Superior temporal gyrus (tissue), 1 donor: Measurements from ENCODE around the gene WTAP.
"Not testable (repeated sequence)": the region's sequence is repeated elsewhere in the genome, so short reads cannot be mapped to it uniquely, and the experiment has no call there.

Experiments
- DNase-seq: peaks from one replicate; pipeline ENCODE4 v3.0.0-alpha.2; 2016; ENCODE audit errors: extremely low spot score

Gene WTAP

GRCh38 chr6:159726918-159727716 is at the start of gene WTAP:
Gene WTAP (plus strand): TSS chr6:159727506. CDS start chr6:159736266, 8,760 bp downstream.
- DNase-seq = peak; percentile 92

- DNase-seq = no peak
Observed at GRCh38 chr6:159677506-159678165, 49.7 kb upstream of the WTAP start.

DNA sequence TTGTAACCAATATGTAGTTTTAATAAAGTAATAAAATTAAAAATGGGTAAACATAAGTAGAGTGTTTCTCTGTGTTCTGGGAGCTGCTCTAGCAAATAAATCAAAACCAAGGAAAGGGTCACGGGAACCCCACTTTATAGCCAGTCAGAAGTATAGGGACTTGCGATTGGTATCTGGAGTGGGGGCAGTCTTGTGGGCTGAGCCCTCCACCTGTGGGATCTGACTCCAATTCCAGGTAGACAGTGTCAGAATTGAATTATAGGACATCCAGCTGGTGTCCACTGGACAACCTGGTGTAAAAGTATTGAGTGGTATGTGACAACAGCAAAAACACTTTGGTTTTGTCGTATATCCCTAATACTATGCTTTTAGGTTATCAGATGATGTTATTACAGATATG is 48.7 kb upstream of the WTAP start:
- no peak for DNase-seq

GRCh38 chr6:159679091-159680077 is 47.9 kb upstream of the WTAP start:
- DNase-seq = no peak

GRCh38 chr6:159680104-159680503 is 47.2 kb upstream of the WTAP start:
- DNase-seq = no peak

GRCh38 chr6:159681191-159681880 is 46.0 kb upstream of the WTAP start:
- no peak for DNase-seq

GRCh38 chr6:159682295-159682694 is 45.0 kb upstream of the WTAP start:
- DNase-seq = no peak

GRCh38 chr6:159682810-159683209 is 44.5 kb upstream of the WTAP start:
- DNase-seq = no peak

DNA sequence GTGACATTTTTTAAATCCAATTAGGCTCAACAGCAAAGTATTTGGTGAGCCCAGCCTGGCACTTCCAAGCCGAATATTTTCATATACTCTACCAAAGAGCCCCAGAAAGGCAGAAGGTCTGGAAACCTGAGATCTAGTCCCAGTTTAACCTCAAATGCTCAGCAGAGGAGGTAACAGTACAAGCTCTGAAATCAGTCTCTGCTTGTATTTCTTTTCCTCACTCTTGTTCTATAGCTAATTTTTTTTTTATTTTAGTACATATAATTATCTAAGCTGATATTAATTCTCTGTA is 43.3 kb upstream of the WTAP start:
- no peak for DNase-seq

DNA sequence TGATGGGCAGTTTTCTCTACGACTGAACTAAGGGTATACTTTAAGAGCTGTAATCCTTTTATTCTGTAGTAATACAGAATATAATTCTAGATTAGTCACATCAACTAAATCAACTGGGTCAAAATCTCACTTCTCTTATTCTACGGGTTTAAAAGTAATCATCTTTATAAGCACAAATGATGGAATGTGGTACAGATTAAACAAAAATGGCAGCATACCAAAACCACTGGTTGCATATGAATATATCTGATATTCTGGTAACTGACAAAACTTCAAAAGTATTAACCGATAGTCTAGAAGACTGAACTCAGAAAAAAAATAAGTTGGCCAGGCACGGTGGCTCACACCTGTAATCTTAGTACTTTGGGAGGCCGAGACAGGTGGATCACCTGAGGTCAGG is 41.3 kb upstream of the WTAP start:
- DNase-seq = no peak

GRCh38 chr6:159686703-159687102 is 40.6 kb upstream of the WTAP start:
- DNase-seq = no peak

DNA sequence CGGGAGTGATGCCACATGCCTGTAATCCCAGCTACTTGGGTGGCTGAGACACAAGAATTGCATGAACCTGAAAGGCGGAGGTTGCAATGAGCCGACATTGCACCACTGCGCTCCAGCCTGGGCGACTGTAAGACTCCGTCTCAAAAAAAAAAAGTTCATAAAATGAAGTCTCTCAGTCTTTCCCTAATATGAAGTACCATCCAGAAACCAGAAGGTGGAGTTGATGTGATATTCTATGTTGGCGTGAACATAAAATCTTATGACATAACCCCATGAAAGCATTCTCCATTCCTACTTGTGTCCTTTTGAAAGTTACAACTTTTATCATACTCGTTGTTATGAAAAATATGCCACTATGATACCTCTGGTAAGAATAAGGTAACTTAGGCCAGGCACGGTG is 40.0 kb upstream of the WTAP start:
- DNase-seq = no peak

DNA sequence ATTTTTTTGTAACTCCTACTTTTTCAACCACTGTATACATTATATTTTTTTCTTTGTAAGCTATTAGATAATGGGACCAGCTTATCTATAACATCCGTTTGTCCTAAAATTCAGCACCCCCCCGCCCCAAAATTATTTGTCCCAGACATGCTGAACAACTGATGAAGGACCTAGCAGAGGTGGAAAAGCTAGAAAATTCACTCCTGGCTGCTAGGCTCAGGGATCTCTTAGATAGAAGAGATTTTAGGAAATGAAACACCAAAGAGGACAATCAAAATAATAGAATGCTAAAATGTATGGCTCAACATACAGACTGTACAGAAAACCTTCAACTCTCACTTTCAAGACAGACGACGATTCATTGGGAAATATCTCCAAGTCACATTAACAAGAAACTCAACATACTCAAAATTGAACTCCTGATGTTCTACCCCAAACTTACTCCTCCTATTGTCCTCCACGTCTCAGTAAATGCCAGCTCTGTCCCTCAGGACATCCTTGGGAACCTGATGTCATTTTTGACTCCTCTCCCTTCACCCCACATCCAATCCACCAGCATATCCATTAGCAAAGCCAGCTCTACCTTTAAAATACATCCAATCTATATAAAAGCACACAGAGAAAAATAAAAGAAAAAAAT is 38.9 kb upstream of the WTAP start:
- no peak for DNase-seq

DNA sequence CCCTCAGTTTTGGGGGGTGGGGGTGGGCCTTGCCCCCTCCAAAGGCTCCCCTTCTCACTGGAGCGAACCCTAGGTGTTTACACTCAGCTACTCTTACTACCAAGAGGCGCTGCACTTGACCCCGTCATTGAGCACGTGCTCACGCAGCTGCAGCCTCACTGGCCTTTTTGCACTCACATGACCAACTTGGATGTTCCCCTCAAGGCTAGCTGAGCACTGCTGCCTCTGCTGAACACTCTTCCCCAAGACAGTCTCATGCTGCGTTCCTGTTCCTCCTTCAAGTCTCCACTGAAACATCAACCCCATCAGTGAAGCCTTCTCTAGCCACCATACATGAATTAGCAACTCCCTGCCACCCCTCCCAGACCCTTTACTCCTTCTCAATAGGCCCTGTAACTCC is 38.3 kb upstream of the WTAP start:
- DNase-seq = no peak

DNA sequence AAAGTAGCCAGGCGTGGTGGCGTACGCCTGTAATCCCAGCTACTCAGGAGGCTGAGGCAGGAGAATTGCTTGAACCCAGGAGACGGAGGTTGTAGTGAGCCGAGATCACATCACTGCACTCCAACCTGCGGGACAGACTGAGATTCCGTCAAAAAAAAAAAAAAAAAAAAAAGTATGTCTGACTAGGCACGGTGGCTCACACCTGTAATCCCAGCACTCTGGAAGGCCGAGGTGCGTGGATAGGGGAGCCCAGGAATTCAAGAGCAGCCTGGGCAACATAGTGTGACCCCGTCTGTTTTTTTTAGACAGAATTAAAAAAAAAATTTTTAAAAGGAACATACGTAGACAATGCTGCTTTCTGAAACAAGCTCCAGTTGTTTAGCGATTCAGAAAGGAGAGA is 37.2 kb upstream of the WTAP start:
- not testable (repeated sequence) for DNase-seq

- peak; percentile 89 for DNase-seq
Observed at GRCh38 chr6:159691133-159691962, 36.0 kb upstream of the WTAP start.

- DNase-seq = no peak
Observed at GRCh38 chr6:159691963-159692287, 35.4 kb upstream of the WTAP start.

DNA sequence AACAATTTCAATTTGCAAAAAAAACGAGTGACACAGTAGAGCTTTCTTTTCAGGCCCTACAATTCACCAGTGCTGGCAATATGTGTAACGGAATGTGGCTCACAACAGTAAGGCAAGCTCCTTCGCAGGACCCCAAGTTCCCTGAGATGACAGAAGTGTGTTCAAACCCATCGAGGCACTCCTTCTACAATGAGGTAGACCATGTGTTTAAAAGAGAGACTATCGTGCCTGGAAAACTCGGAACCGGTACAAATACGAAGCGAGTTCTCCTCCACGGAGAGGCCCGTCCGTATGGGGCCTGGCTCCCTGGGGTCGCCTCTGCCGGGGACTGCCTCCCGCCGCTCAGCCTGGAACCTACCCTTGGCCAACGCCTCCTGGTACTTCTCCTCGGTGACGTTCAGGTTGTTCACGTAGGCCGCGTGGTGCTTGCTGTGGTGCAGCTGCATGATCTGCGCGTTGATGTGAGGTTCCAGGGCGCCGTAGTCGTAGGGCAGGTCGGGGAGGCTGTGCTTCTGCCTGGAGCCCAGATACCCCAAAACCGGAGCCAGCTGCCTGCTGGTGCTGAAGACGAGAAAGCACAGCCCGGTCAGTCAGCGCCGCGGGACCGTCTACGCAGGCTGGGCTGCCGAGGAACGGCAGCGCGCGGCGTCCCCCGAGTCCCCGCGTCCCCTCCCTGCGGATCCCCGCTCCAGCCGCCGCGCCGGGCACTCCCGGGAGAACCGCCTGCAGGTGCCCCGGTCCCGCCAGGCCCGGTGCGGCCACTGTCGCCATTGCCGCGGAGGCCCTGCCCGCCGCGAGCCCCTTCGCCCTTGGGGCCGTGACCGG is 34.8 kb upstream of the WTAP start:
- DNase-seq = peak; percentile 35

DNA sequence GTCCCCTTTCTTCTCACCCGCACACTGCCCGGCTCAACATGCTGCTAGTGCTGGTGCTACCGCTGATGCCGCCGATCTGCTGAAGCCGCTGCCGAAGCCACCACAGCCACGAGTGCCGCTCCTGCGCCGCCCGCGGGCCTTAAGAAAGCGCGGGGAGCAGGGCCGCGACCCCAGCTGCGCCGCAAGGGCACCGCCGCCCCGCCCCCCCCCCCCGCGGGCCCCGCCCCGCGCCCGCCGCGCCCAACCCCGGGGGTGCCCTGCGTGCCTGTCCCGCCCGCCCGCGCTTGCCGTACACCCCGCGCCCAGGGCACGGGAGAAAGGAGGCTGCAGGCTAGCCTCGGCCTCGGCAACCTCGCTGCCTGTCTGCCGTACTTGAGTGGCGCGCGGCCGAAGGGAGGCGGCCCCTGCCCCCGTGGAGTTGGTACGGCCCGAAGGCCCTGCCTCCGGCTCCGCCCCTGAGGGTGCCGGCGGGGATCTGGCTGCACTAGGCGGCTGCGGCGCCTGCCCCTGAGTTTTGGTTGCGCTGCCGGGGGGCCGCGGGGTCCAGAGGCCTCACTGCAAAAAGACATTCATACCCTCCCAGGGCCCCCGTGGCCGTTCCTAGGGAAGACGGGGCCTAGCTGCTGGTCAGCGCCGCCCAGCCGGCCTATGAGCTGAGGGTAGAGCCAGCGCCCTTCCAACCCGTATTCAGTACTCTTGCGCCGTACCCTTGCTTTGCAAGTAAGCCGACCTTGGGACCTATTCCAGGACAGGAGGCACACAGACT is 34.0 kb upstream of the WTAP start, which contains the start of gene SOD2:
TSS of gene SOD2 (minus strand) at position 114 of the 766 bp plus-strand sequence. CDS start at position 40, 74 bp downstream.
- DNase-seq = peak; percentile 77
